Neural progenitor cell (in vitro differentiated cells): Measurements from ENCODE around the gene RHCG. TPM values are rescaled to one million over a fixed set of nuclear protein-coding genes. Genes with fewer than 3 reads are reported as not detected.

Experiments
- DNase-seq: peaks from one replicate; pipeline ENCODE4 v3.0.0-alpha.2; 2016; ENCODE audit warnings: low spot score
- H2AFZ ChIP-seq: fragments of 200-600 bp; sonication (generic); replicated peaks from 2 replicates; pipeline ENCODE4 v1.6.1; 2016; ENCODE audit warnings: antibody characterized with exemption
- H3F3A ChIP-seq: fragments of 200-600 bp; sonication (generic); 2 replicates; pipeline ENCODE4 v1.6.1; 2016; ENCODE audit warnings: antibody characterized with exemption, low read depth
- H3K27ac ChIP-seq: fragments of 200-600 bp; sonication (generic); 2 replicates; pipeline ENCODE4 v1.5.1; 2016; ENCODE audit warnings: mild to moderate bottlenecking
- H3K27me3 ChIP-seq: fragments of 200-600 bp; sonication (generic); 2 replicates; pipeline ENCODE4 v1.6.1; 2016; ENCODE audit warnings: mild to moderate bottlenecking, moderate library complexity
- H3K36me3 ChIP-seq: fragments of 200-600 bp; sonication (generic); 2 replicates; pipeline ENCODE4 v1.5.1; 2016
- H3K4me1 ChIP-seq: fragments of 200-600 bp; sonication (generic); 2 replicates; pipeline ENCODE4 v1.6.1; 2016; ENCODE audit warnings: mixed run types
- H3K4me2 ChIP-seq: fragments of 200-600 bp; sonication (generic); 2 replicates; pipeline ENCODE4 v1.6.1; 2016
- H3K4me3 ChIP-seq: fragments of 200-600 bp; sonication (generic); 2 replicates; pipeline ENCODE4 v1.5.1; 2016
- H3K79me2 ChIP-seq: fragments of 200-600 bp; sonication (generic); 2 replicates; pipeline ENCODE4 v1.6.1; 2016; ENCODE audit warnings: low read depth
- H3K9ac ChIP-seq: fragments of 200-600 bp; sonication (generic); 2 replicates; pipeline ENCODE4 v1.6.1; 2016
- H3K9me3 ChIP-seq: fragments of 200-600 bp; sonication (generic); 2 replicates; pipeline ENCODE4 v1.5.1; 2016; ENCODE audit warnings: low read depth
- H4K20me1 ChIP-seq: fragments of 200-600 bp; sonication (generic); 2 replicates; pipeline ENCODE4 v1.6.1; 2016; ENCODE audit warnings: low read depth
- H3K27ac Mint-ChIP-seq: 3 replicates; pipeline ENCODE4 v1.8.0; 2021; ENCODE audit warnings: mixed read lengths
- H3K27me3 Mint-ChIP-seq: 2 replicates; pipeline ENCODE4 v1.8.0; 2022; ENCODE audit warnings: low read depth, mild to moderate bottlenecking, inconsistent platforms, moderate library complexity, mixed read lengths; ENCODE audit not compliant: insufficient read depth
- H3K36me3 Mint-ChIP-seq: 3 replicates; pipeline ENCODE4 v1.8.0; 2021; ENCODE audit warnings: mixed read lengths
- H3K4me1 Mint-ChIP-seq: 3 replicates; pipeline ENCODE4 v1.8.0; 2021; ENCODE audit warnings: mixed read lengths
- H3K4me3 Mint-ChIP-seq: 3 replicates; pipeline ENCODE4 v1.8.0; 2021; ENCODE audit warnings: mild to moderate bottlenecking, moderate library complexity, mixed read lengths
- H3K9me3 Mint-ChIP-seq: 3 replicates; pipeline ENCODE4 v1.8.0; 2020; ENCODE audit warnings: mixed read lengths
- CTCF ChIP-seq: fragments of 200-600 bp; sonication (generic); IDR thresholded peaks from 2 replicates; pipeline ENCODE4 v1.5.1; 2017; ENCODE audit warnings: antibody characterized with exemption, mild to moderate bottlenecking
- EZH2 ChIP-seq: fragments of 200-600 bp; sonication (generic); IDR thresholded peaks from 2 replicates; pipeline ENCODE4 v1.6.1; 2017; ENCODE audit warnings: antibody characterized with exemption, mild to moderate bottlenecking, moderate library complexity
- EZH2phosphoT487 ChIP-seq: fragments of 200-600 bp; sonication (generic); IDR thresholded peaks from 2 replicates; pipeline ENCODE4 v1.6.1; 2017; ENCODE audit warnings: antibody characterized with exemption
- total RNA-seq: library from RNA; depleted of rRNA; stranded (reverse); fragments of >200 nt; gene quantifications from 2 replicates; pipeline ENCODE4 v1.2.3, GENCODE V29; 2015; ENCODE audit warnings: low replicate concordance

The RHCG gene
- total RNA-seq, 1 donor from 2014 or later, result not detected

DNA sequence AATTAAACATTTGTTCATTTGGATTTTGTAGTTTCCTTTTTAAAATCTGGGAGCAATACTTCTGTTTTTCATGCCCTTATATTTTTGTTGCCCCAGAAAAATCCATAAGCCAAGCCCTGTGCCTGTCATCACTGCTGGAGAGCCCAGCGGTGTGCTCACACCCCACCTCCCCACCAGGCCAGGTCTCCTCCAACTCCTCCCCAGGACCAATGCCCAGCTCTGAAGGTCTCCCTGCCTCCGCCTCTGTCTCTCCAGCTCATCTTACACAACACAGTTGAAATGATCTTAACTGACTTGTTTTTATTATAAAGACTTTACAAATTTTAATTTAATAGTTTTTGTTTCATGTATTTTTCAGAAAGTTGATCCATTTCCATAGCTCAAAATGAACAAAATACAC is 66.4 kb downstream of the RHCG start:
- H2AFZ ChIP-seq, result no peak overlapping the region
- H3K9ac ChIP-seq, result no peak overlapping the region
- no peaks in the 10 kb centered on the region for H3K36me3 Mint-ChIP-seq
- H4K20me1 ChIP-seq, result no peaks in the 10 kb centered on the region
- no peaks in the 10 kb centered on the region for H3F3A ChIP-seq
- DNase-seq, result no peak
- H3K27me3 ChIP-seq, result peaks cover 100% of the 10 kb centered on the region
- no peaks in the 10 kb centered on the region for H3K4me1 ChIP-seq
- no peak overlapping the region for H3K4me3 ChIP-seq
- H3K9me3 ChIP-seq, result no peaks in the 10 kb centered on the region
- H3K36me3 ChIP-seq, result no peaks in the 10 kb centered on the region
- peaks cover 5% of the 10 kb centered on the region for H3K4me1 Mint-ChIP-seq
- H3K27ac ChIP-seq, result no peak overlapping the region
- peaks cover 41% of the 10 kb centered on the region for H3K27me3 Mint-ChIP-seq
- no peak overlapping the region for H3K27ac Mint-ChIP-seq
- TF ChIP-seq EZH2 (no peak), EZH2phosphoT487 (no peak), CTCF (no peak)
- H3K4me3 Mint-ChIP-seq, result no peak overlapping the region
- H3K4me2 ChIP-seq, result no peak overlapping the region
- no peaks in the 10 kb centered on the region for H3K9me3 Mint-ChIP-seq
- H3K79me2 ChIP-seq, result no peaks in the 10 kb centered on the region

DNA sequence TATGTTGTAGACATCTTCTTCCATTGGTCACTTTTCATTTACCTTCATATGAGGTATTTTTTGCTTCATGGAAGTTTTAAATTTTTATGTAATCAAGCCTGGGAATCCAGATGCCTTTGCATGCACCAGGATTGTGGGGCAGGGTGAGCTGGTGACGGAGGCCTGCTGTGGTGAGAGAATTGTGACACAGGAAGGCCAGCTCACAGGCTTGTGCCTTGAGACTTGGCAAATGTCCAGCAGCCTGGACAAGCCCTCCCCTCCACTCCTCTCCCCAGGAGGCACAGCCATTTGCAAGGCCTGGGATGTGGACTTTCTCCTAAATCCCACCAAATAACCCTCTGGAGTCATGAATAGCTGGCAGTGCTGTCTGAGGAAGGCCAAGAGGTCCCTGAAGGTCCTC is 67.4 kb downstream of the RHCG start:
- H3K4me2 ChIP-seq, result no peak overlapping the region
- Mint-ChIP-seq H3K27ac (no peak overlapping the region), H3K4me3 (no peak overlapping the region), H3K9me3 (no peaks in the 10 kb centered on the region), H3K27me3 (peaks cover 44% of the 10 kb centered on the region), H3K36me3 (no peaks in the 10 kb centered on the region), H3K4me1 (peaks cover 7% of the 10 kb centered on the region)
- H4K20me1 ChIP-seq, result no peaks in the 10 kb centered on the region
- no peak for DNase-seq
- no peaks in the 10 kb centered on the region for H3F3A ChIP-seq
- no peaks in the 10 kb centered on the region for H3K36me3 ChIP-seq
- H3K9me3 ChIP-seq, result no peaks in the 10 kb centered on the region
- H3K9ac ChIP-seq, result no peak overlapping the region
- H3K4me1 ChIP-seq, result no peaks in the 10 kb centered on the region
- H3K27me3 ChIP-seq, result peaks cover 100% of the 10 kb centered on the region
- TF ChIP-seq EZH2 (no peak), CTCF (no peak), EZH2phosphoT487 (no peak)
- no peak overlapping the region for H2AFZ ChIP-seq
- no peak overlapping the region for H3K27ac ChIP-seq
- no peak overlapping the region for H3K4me3 ChIP-seq
- H3K79me2 ChIP-seq, result no peaks in the 10 kb centered on the region

- Histone ChIP-seq H3K27ac (no peak overlapping the region), H3K4me2 (no peak overlapping the region), H3K27me3 (peaks cover 100% of the 10 kb centered on the region), H2AFZ (no peak overlapping the region), H3K9me3 (no peaks in the 10 kb centered on the region), H3K4me3 (no peak overlapping the region), H3K9ac (no peak overlapping the region), H4K20me1 (no peaks in the 10 kb centered on the region), H3F3A (no peaks in the 10 kb centered on the region), H3K4me1 (no peaks in the 10 kb centered on the region), H3K36me3 (no peaks in the 10 kb centered on the region), H3K79me2 (no peaks in the 10 kb centered on the region)
- peaks cover 44% of the 10 kb centered on the region for H3K27me3 Mint-ChIP-seq
- DNase-seq, result no peak
- H3K4me3 Mint-ChIP-seq, result no peak overlapping the region
- peaks cover 9% of the 10 kb centered on the region for H3K4me1 Mint-ChIP-seq
- H3K36me3 Mint-ChIP-seq, result no peaks in the 10 kb centered on the region
- no peak overlapping the region for H3K27ac Mint-ChIP-seq
- H3K9me3 Mint-ChIP-seq, result no peaks in the 10 kb centered on the region
- TF ChIP-seq CTCF (no peak), EZH2 (no peak), EZH2phosphoT487 (no peak)
These were observed 68.1 kb downstream of the RHCG start for GRCh38 chr15:89428246-89428645.
